Testis (tissue), 3 donors: Measurements from ENCODE around the gene NLRP8. TPM values are rescaled to one million over a fixed set of nuclear protein-coding genes. Genes with fewer than 3 reads are reported as not detected.

Experiments
- DNase-seq: peaks from one replicate; pipeline ENCODE4 v3.0.0-alpha.2; 2019
- H3K27ac ChIP-seq, 2 donors: fragments of 200-600 bp; sonication (generic); one replicate each; pipeline ENCODE4 v1.5.1; 2019
- H3K27me3 ChIP-seq: fragments of 200-600 bp; sonication (generic); one replicate; pipeline ENCODE4 v1.5.1; 2019
- H3K36me3 ChIP-seq: fragments of 200-600 bp; sonication (generic); one replicate; pipeline ENCODE4 v1.5.1; 2017; ENCODE audit warnings: low read depth; ENCODE audit errors: missing control alignments
- H3K4me1 ChIP-seq: fragments of 200-600 bp; sonication (generic); one replicate; pipeline ENCODE4 v1.5.1; 2019
- H3K4me3 ChIP-seq, 2 donors: fragments of 200-600 bp; sonication (generic); one replicate each; pipeline ENCODE4 v1.5.1; 2017 to 2019
- H3K9me3 ChIP-seq: fragments of 200-600 bp; sonication (generic); one replicate; pipeline ENCODE4 v1.5.1; 2017
- POLR2A ChIP-seq: fragments of 450-650 bp; IDR thresholded peaks from one replicate; pipeline ENCODE4 v1.6.1; 2017; ENCODE audit warnings: antibody characterized with exemption, mild to moderate bottlenecking, moderate library complexity
- WGBS, 2 donors: methylation state at CpG; one replicate each; pipeline ENCODE4 v1.1.5; 2018; 5-methylcytosine and 5-hydroxymethylcytosine counted together
- intact Hi-C: fragments of 100-400 bp; cut with DNase I; formaldehyde crosslinking; loops from one replicate; pipeline ENCODE4 v1.15.1; 2023; ENCODE audit warnings: low total_unique reads
- polyA plus RNA-seq: library from polyadenylated mRNA; stranded (reverse); fragments of 350-450 nt; fragmentation: Illumina TruSeq; extraction: RNeasy Lipid Tissue Mini Kit (QIAGEN cat#74804); gene quantifications from one replicate; pipeline ENCODE4 v1.2.3, GENCODE V29; 2014; ENCODE audit warnings: low read depth, low replicate concordance; ENCODE audit not compliant: insufficient read depth
- total RNA-seq, 2 donors: library from RNA; depleted of rRNA; stranded (reverse); fragments of >200 nt; gene quantifications; one replicate each; pipeline ENCODE4 v1.2.3, GENCODE V29; 2016
- TF ChIP-seq, protein P1 (sequence below), 3 experiments: fragments of 450-650 bp in 2 of 3; fragments of 200-600 bp in 1 of 3; sonication (generic) in 1 of 3; IDR thresholded peaks; one replicate each; pipeline ENCODE4 v1.5.1; 2016 to 2019; ENCODE audit warnings: antibody characterized with exemption in 3 of 3, mild to moderate bottlenecking in 2 of 3, moderate library complexity in 1 of 3

NLRP8 gene
- total and polyA plus RNA-seq, 3 donors from 2014 or later, result 0.13 to 0.56 (median 0.39) TPM

- intact Hi-C loops, result no loop called here
Observed at GRCh38 chr19:55985254-55985653, 37.6 kb downstream of the NLRP8 start.

DNA sequence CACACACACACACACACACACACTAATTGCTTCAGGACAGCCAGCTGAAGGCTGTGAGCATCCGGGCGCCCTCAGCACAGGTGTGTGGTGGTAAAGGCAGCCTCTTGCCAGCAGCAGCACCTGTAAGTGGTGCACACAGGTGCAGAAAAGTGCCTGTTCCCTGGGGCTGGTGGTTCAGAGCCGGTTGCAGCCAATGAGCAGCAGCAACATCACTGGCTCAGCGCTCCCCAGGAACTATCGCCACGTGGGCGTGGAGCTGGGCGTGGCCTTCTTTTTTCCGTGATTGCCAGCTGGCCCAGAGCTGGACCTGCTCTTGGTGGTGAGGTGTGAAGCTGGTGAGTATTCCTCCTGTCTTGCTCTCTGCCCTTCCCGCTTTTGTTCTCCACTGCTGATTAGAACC lies 38.9 kb downstream of the NLRP8 start, which contains the start of gene NLRP5:
Gene NLRP5, plus strand, starts transcription at position 289 of the 400 bp plus-strand sequence.
- Histone ChIP-seq H3K27me3 (no peaks in the 10 kb centered on the region), H3K27ac (no peak within 1 kb of the TSS), H3K9me3 (no peaks in the 10 kb centered on the region), H3K4me1 (no peaks in the 10 kb centered on the region), H3K36me3 (no peaks in the 10 kb centered on the region), H3K4me3 (no peak within 1 kb of the TSS)
- no peak for TF ChIP-seq POLR2A
- TF ChIP-seq, protein P1, sequence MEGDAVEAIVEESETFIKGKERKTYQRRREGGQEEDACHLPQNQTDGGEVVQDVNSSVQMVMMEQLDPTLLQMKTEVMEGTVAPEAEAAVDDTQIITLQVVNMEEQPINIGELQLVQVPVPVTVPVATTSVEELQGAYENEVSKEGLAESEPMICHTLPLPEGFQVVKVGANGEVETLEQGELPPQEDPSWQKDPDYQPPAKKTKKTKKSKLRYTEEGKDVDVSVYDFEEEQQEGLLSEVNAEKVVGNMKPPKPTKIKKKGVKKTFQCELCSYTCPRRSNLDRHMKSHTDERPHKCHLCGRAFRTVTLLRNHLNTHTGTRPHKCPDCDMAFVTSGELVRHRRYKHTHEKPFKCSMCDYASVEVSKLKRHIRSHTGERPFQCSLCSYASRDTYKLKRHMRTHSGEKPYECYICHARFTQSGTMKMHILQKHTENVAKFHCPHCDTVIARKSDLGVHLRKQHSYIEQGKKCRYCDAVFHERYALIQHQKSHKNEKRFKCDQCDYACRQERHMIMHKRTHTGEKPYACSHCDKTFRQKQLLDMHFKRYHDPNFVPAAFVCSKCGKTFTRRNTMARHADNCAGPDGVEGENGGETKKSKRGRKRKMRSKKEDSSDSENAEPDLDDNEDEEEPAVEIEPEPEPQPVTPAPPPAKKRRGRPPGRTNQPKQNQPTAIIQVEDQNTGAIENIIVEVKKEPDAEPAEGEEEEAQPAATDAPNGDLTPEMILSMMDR (IDR thresholded peaks at IDR 0.05), result no peak
- DNase-seq, result no peak
- WGBS, 2 donors, result 48 to 61% methylated on average over 7 to 10 of the region's 10 CpGs
- intact Hi-C loops, result no loop called here

More at GRCh38 chr19:55985254-55985653, 37.6 kb downstream of the NLRP8 start:
- Histone ChIP-seq H3K36me3 (no peaks in the 10 kb centered on the region), H3K27me3 (no peaks in the 10 kb centered on the region), H3K4me3 (no peak overlapping the region), H3K27ac (no peak overlapping the region), H3K9me3 (no peaks in the 10 kb centered on the region), H3K4me1 (no peaks in the 10 kb centered on the region)
- 70 to 74% methylated on average over 1 of the region's 1 CpG for WGBS, 2 donors
- TF ChIP-seq POLR2A, result no peak
- TF ChIP-seq, protein P1 (IDR thresholded peaks at IDR 0.05), result no peak
- no peak for DNase-seq

DNA sequence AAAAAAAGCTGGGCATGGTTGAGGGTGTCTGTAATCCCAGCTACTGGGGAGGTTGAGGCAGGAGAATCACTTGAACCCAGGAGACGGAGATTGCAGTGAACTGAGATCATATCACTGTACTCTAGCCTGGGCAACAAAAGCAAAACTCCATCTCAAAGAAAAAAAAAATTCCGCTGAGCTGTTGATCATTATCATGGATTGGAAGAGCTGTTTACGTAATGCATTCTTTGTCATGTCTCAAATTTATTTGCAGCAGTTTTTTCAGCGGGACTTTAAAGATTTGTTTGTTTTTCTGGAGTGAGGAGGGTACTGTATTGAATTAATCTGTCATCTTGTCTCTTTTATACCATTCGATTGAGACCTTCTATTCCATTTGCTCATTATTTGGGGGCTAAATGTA lies 43.2 kb downstream of the NLRP8 start:
- intact Hi-C loops, result no loop called here
- Histone ChIP-seq H3K27ac (no peak overlapping the region), H3K27me3 (no peaks in the 10 kb centered on the region), H3K9me3 (no peaks in the 10 kb centered on the region), H3K4me3 (no peak overlapping the region), H3K36me3 (no peaks in the 10 kb centered on the region), H3K4me1 (no peaks in the 10 kb centered on the region)
- no peak for DNase-seq
- WGBS, 2 donors, result 76 to 79% methylated on average over 5 of the region's 5 CpGs
- TF ChIP-seq, protein P1 (IDR thresholded peaks at IDR 0.05), result no peak
- no peak for TF ChIP-seq POLR2A

GRCh38 chr19:55993492-55993891 lies 45.9 kb downstream of the NLRP8 start:
- H3K4me1 ChIP-seq, result no peaks in the 10 kb centered on the region
- intact Hi-C loops, result no loop called here
- WGBS, 2 donors, result 35 to 42% methylated on average over 1 of the region's 1 CpG

DNA sequence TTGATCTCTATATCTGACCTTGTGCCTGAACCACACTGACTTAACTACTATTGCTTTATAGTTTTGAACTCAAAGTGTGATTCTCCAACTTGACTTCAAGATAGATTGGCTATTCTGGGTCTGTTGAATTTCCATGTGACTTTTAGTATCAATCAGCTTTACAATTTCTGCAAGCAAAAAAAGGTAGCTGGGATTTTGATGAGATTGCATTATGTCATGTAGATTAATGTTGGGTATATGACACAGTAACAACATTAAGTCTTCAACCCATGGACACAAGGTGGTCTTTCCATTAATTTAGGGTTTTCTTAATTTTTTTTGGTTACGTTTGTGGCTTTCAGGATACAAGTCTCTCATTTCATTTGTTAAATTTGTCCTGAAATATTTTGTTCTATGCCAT lies 67.1 kb downstream of the NLRP8 start:
- Histone ChIP-seq H3K4me3 (no peak overlapping the region), H3K27me3 (no peaks in the 10 kb centered on the region), H3K27ac (no peak overlapping the region), H3K4me1 (no peaks in the 10 kb centered on the region), H3K9me3 (no peaks in the 10 kb centered on the region), H3K36me3 (no peaks in the 10 kb centered on the region)
- intact Hi-C loops, result no loop called here
- WGBS, 2 donors, result 75 to 81% methylated on average over 1 of the region's 1 CpG
- no peak for DNase-seq
- TF ChIP-seq POLR2A, result no peak
- TF ChIP-seq, protein P1 (IDR thresholded peaks at IDR 0.05), result no peak

More at GRCh38 chr19:55993492-55993891, 45.9 kb downstream of the NLRP8 start:
- Histone ChIP-seq H3K9me3 (no peaks in the 10 kb centered on the region), H3K36me3 (no peaks in the 10 kb centered on the region), H3K27ac (no peak overlapping the region), H3K4me3 (no peak overlapping the region), H3K27me3 (no peaks in the 10 kb centered on the region)
- DNase-seq, result no peak
- TF ChIP-seq, protein P1 (IDR thresholded peaks at IDR 0.05), result no peak
- no peak for TF ChIP-seq POLR2A
